H9 (cell line): ENCODE results near the gene CIDEC. TPM values are rescaled to one million over a fixed set of nuclear protein-coding genes. Genes with fewer than 3 reads are reported as not detected.
"Not testable (repeated sequence)": the region's sequence is repeated elsewhere in the genome, so short reads cannot be mapped to it uniquely, and the experiment has no call there.

Source experiments
- DNase-seq: peaks from one replicate; pipeline ENCODE4 v3.0.0-alpha.2; 2017
- H2AFZ ChIP-seq: one replicate; pipeline ENCODE4 v1.6.1; 2013; ENCODE audit warnings: mild to moderate bottlenecking, low read length, control low read depth, moderate library complexity
- H2AK5ac ChIP-seq: 2 replicates; pipeline ENCODE4 v1.6.1; 2013; ENCODE audit warnings: low read length, control low read depth, mixed read lengths; ENCODE audit not compliant: insufficient read length
- H2BK120ac ChIP-seq: one replicate; pipeline ENCODE4 v1.6.1; 2013; ENCODE audit warnings: low read depth, mild to moderate bottlenecking, low read length, control low read depth, inconsistent platforms; ENCODE audit not compliant: poor library complexity, severe bottlenecking
- H2BK12ac ChIP-seq: 2 replicates; pipeline ENCODE4 v1.6.1; 2013; ENCODE audit warnings: low read length, control low read depth, mixed read lengths, low read depth; ENCODE audit not compliant: insufficient read length
- H2BK15ac ChIP-seq: 2 replicates; pipeline ENCODE4 v1.6.1; 2013; ENCODE audit warnings: low read depth, low read length, control low read depth
- H2BK20ac ChIP-seq: one replicate; pipeline ENCODE4 v1.6.1; 2013; ENCODE audit warnings: low read depth, mild to moderate bottlenecking, low read length, control low read depth, inconsistent platforms; ENCODE audit not compliant: poor library complexity, severe bottlenecking
- H2BK5ac ChIP-seq: 2 replicates; pipeline ENCODE4 v1.6.1; 2013; ENCODE audit warnings: low read length, control low read depth, mixed read lengths; ENCODE audit not compliant: insufficient read length
- H3K14ac ChIP-seq: 2 replicates; pipeline ENCODE4 v1.6.1; 2013; ENCODE audit warnings: low read length, control low read depth; ENCODE audit not compliant: insufficient read depth
- H3K18ac ChIP-seq: 2 replicates; pipeline ENCODE4 v1.6.1; 2013; ENCODE audit warnings: low read depth, mild to moderate bottlenecking, mixed read lengths, low read length, control low read depth; ENCODE audit not compliant: insufficient read length
- H3K23ac ChIP-seq: 2 replicates; pipeline ENCODE4 v1.6.1; 2013; ENCODE audit warnings: low read length, control low read depth, mixed read lengths, low read depth; ENCODE audit not compliant: insufficient read length
- H3K23me2 ChIP-seq: 2 replicates; pipeline ENCODE4 v1.6.1; 2013; ENCODE audit warnings: low read depth, mild to moderate bottlenecking, mixed read lengths, low read length, control low read depth; ENCODE audit not compliant: insufficient read length, poor library complexity, severe bottlenecking
- H3K27ac ChIP-seq: 2 replicates; pipeline ENCODE4 v1.5.1; 2013; ENCODE audit warnings: low read length, control low read depth, mixed read lengths, low read depth; ENCODE audit not compliant: insufficient read length
- H3K27me3 ChIP-seq: 2 replicates; pipeline ENCODE4 v1.6.1; 2013; ENCODE audit warnings: low read length, control low read depth, inconsistent platforms; ENCODE audit not compliant: insufficient read depth
- H3K4ac ChIP-seq: 2 replicates; pipeline ENCODE4 v1.6.1; 2013; ENCODE audit warnings: low read depth, mild to moderate bottlenecking, control low read depth, inconsistent platforms, low read length, moderate library complexity
- H3K4me1 ChIP-seq: 2 replicates; pipeline ENCODE4 v1.6.1; 2013; ENCODE audit warnings: low read length, control low read depth, inconsistent platforms; ENCODE audit not compliant: insufficient read depth
- H3K4me2 ChIP-seq: 2 replicates; pipeline ENCODE4 v1.6.1; 2013; ENCODE audit warnings: low read length, control low read depth, mixed read lengths; ENCODE audit not compliant: insufficient read length, insufficient read depth
- H3K56ac ChIP-seq: 2 replicates; pipeline ENCODE4 v1.6.1; 2013; ENCODE audit warnings: low read depth, mild to moderate bottlenecking, mixed read lengths, low read length, control low read depth; ENCODE audit not compliant: insufficient read length
- H3K79me1 ChIP-seq: 2 replicates; pipeline ENCODE4 v1.6.1; 2013; ENCODE audit warnings: low read depth, mild to moderate bottlenecking, moderate library complexity, low read length, control low read depth, inconsistent platforms; ENCODE audit not compliant: insufficient read depth, poor library complexity, severe bottlenecking
- H3K79me2 ChIP-seq: 2 replicates; pipeline ENCODE4 v1.6.1; 2013; ENCODE audit warnings: low read length, control low read depth, inconsistent platforms; ENCODE audit not compliant: insufficient read depth
- H3K9ac ChIP-seq: 2 replicates; pipeline ENCODE4 v1.6.1; 2013; ENCODE audit warnings: low read length, control low read depth, mixed read lengths; ENCODE audit not compliant: insufficient read length; ENCODE audit errors: extremely low read depth
- H3K9me3 ChIP-seq: one replicate; pipeline ENCODE4 v1.6.1; 2013; ENCODE audit warnings: low read depth, low read length, inconsistent platforms; ENCODE audit not compliant: control insufficient read depth
- H3T11ph ChIP-seq: one replicate; pipeline ENCODE4 v1.6.1; 2013; ENCODE audit warnings: mild to moderate bottlenecking, low read length, control low read depth, inconsistent platforms
- H4K20me1 ChIP-seq: one replicate; pipeline ENCODE4 v1.6.1; 2013; ENCODE audit not compliant: control insufficient read depth, insufficient read length, insufficient read depth
- H4K5ac ChIP-seq: 2 replicates; pipeline ENCODE4 v1.6.1; 2013; ENCODE audit warnings: low read depth, mild to moderate bottlenecking, mixed read lengths, low read length, control low read depth; ENCODE audit not compliant: insufficient read length
- H4K8ac ChIP-seq: replicated peaks from 2 replicates; pipeline ENCODE4 v1.6.1; 2013; ENCODE audit warnings: low read length, control low read depth, mixed read lengths, low read depth; ENCODE audit not compliant: insufficient read length
- H4K91ac ChIP-seq: 2 replicates; pipeline ENCODE4 v1.6.1; 2013; ENCODE audit warnings: low read depth, mild to moderate bottlenecking, moderate library complexity, mixed read lengths, low read length, control low read depth; ENCODE audit not compliant: insufficient read length
- H3K27ac Mint-ChIP-seq, 3 experiments: 2 replicates in 2 of 3; 3 replicates in 1 of 3; pipeline ENCODE4 v1.8.0; 2020 to 2021; ENCODE audit warnings: mixed read lengths in 3 of 3, mild to moderate bottlenecking in 1 of 3, moderate library complexity in 1 of 3
- H3K27me3 Mint-ChIP-seq: 2 replicates; pipeline ENCODE4 v1.8.0; 2021; ENCODE audit warnings: low read depth, mild to moderate bottlenecking, moderate library complexity, mixed read lengths
- H3K36me3 Mint-ChIP-seq, 3 experiments: 2 replicates in 2 of 3; 3 replicates in 1 of 3; pipeline ENCODE4 v1.8.0; 2020 to 2021; ENCODE audit warnings: low read depth in 3 of 3, mixed read lengths in 3 of 3; ENCODE audit not compliant: insufficient read depth in 1 of 3
- H3K4me1 Mint-ChIP-seq, 2 experiments: 2 replicates each; pipeline ENCODE4 v1.8.0; 2020; ENCODE audit warnings: mixed read lengths in 2 of 2
- H3K4me3 Mint-ChIP-seq, 2 experiments: 2 replicates in 1 of 2; 3 replicates in 1 of 2; pipeline ENCODE4 v1.8.0; 2020 to 2021; ENCODE audit warnings: mild to moderate bottlenecking in 2 of 2, mixed read lengths in 2 of 2, moderate library complexity in 1 of 2
- H3K9me3 Mint-ChIP-seq, 2 experiments: 2 replicates in 1 of 2; 3 replicates in 1 of 2; pipeline ENCODE4 v1.8.0; 2020; ENCODE audit warnings: mild to moderate bottlenecking in 2 of 2, mixed read lengths in 2 of 2, moderate library complexity in 1 of 2
- WGBS: extraction: QIAGEN DNeasy Blood & Tissue Kit; methylation state at CpG from one replicate; pipeline ENCODE4 v1.1.7; 2013; ENCODE audit warnings: missing lambda C conversion rate, low lambda C conversion rate, mixed read lengths; ENCODE audit not compliant: insufficient read length; ENCODE audit errors: extremely low coverage; 5-methylcytosine and 5-hydroxymethylcytosine counted together
- total RNA-seq: library from RNA; stranded (reverse); gene quantifications from 2 replicates; pipeline ENCODE4 v1.2.1, GENCODE V29; 2021
- TF ChIP-seq, protein P1 (sequence below): fragments of 200-600 bp; sonication (generic); conservative IDR thresholded peaks from 3 replicates; pipeline ENCODE4 v1.8.0; 2021; ENCODE audit warnings: antibody characterized with exemption, mild to moderate bottlenecking

CIDEC gene
- total RNA-seq, 1 experiment from 2014 or later: not detected

DNA sequence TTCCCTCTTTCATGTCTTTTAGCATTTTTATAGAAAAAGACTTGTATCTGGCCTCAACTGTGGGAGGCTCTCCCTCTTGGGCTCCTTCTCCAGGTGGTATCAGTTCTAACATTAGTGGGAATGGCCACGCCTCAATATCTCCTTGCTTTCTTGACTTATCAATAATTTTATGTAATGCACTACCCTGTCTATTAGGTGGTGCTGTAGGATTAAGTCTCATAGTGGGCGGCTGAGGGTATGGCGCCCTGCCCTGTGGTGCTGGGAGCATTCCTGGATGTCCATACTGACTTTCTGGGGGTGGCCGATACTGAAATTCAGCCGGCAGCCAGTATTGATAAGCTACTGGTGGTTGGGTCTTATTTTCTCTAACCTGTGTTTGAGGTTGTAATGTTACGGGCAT, 27.5 kb downstream of the CIDEC start:
- Histone ChIP-seq H3K56ac (no peak overlapping the region), H3K79me2 (no peaks in the 10 kb centered on the region), H3K9ac (no peak overlapping the region), H3K14ac (no peak overlapping the region), H3K4me1 (no peaks in the 10 kb centered on the region), H4K8ac (no peak overlapping the region), H4K91ac (no peak overlapping the region), H3T11ph (no peak overlapping the region), H2BK5ac (no peak overlapping the region), H3K27me3 (no peaks in the 10 kb centered on the region; the same call in 1 of the 2 replicates), H2BK15ac (no peak overlapping the region), H3K9me3 (no peaks in the 10 kb centered on the region), H3K23ac (no peak overlapping the region), H4K5ac (no peak overlapping the region), H3K18ac (no peak overlapping the region), H3K4ac (no peak overlapping the region), H2BK20ac (no peak overlapping the region), H4K20me1 (no peaks in the 10 kb centered on the region), H2BK120ac (no peak overlapping the region), H2BK12ac (no peak overlapping the region), H3K27ac (no peak overlapping the region), H3K23me2 (no peaks in the 10 kb centered on the region), H3K79me1 (no peaks in the 10 kb centered on the region), H2AK5ac (no peak overlapping the region), H2AFZ (no peak overlapping the region), H3K4me2 (no peak overlapping the region)
- Mint-ChIP-seq H3K27me3 (peaks cover 17% of the 10 kb centered on the region), H3K27ac (no peak overlapping the region), H3K9me3 (peaks cover 0 to 3% of the 10 kb centered on the region in 2 experiments; a peak in 1 of 5 replicates), H3K4me3 (no peak overlapping the region), H3K4me1 (peaks cover 16 to 21% of the 10 kb centered on the region in 2 experiments), H3K36me3 (no peaks in the 10 kb centered on the region)
- TF ChIP-seq, protein P1, sequence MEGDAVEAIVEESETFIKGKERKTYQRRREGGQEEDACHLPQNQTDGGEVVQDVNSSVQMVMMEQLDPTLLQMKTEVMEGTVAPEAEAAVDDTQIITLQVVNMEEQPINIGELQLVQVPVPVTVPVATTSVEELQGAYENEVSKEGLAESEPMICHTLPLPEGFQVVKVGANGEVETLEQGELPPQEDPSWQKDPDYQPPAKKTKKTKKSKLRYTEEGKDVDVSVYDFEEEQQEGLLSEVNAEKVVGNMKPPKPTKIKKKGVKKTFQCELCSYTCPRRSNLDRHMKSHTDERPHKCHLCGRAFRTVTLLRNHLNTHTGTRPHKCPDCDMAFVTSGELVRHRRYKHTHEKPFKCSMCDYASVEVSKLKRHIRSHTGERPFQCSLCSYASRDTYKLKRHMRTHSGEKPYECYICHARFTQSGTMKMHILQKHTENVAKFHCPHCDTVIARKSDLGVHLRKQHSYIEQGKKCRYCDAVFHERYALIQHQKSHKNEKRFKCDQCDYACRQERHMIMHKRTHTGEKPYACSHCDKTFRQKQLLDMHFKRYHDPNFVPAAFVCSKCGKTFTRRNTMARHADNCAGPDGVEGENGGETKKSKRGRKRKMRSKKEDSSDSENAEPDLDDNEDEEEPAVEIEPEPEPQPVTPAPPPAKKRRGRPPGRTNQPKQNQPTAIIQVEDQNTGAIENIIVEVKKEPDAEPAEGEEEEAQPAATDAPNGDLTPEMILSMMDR: no peak
- whole genome bisulfite sequencing: no CpG with 5 or more reads among the region's 6 CpGs
- peak; percentile 18 for DNase-seq

DNA sequence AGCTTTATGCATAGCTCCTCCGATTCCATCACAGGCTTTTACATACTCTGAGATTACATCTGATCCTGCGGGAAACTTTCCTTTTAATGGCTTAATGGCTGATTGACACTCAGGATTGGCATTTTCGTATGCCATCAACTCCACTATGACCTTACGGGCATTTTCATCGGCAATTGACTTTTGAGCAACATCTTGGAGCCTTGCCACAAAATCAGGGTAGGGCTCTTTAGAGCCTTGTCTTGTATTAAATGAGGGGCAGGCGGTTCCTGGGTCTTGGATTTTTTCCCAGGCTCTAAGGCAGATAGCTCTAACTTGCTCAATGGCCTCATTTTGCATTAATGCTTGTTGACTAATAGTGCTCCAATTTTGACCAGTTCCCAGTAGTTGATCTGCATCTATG, 28.1 kb downstream of the CIDEC start:
- H2BK120ac ChIP-seq, H3T11ph ChIP-seq, H3K4me3 Mint-ChIP-seq, H3K56ac ChIP-seq, H3K36me3 Mint-ChIP-seq, H3K27ac Mint-ChIP-seq, H3K4me2 ChIP-seq, H3K14ac ChIP-seq, H3K27ac ChIP-seq, H2BK15ac ChIP-seq, H3K23me2 ChIP-seq, H3K4ac ChIP-seq, H3K79me1 ChIP-seq, H3K79me2 ChIP-seq, H3K9me3 ChIP-seq, H3K9me3 Mint-ChIP-seq, H3K4me1 ChIP-seq, H2BK5ac ChIP-seq, H3K18ac ChIP-seq, H4K91ac ChIP-seq, H4K5ac ChIP-seq, H2AK5ac ChIP-seq, H3K9ac ChIP-seq, H2BK12ac ChIP-seq, DNase-seq, H3K27me3 ChIP-seq, H3K23ac ChIP-seq, H2BK20ac ChIP-seq, H4K20me1 ChIP-seq, H4K8ac ChIP-seq, H2AFZ ChIP-seq: not testable (repeated sequence)
- H3K4me1 Mint-ChIP-seq: peaks cover 16 to 21% of the 10 kb centered on the region in 2 experiments
- WGBS: no CpG with 5 or more reads among the region's 6 CpGs
- H3K27me3 Mint-ChIP-seq: peaks cover 17% of the 10 kb centered on the region
